ENCODE results near the gene CTDSPL2.
A peak's percentile ranks its signal among the peaks of the same experiment; 100 is the strongest.
"Not testable (repeated sequence)": the region's sequence is repeated elsewhere in the genome, so short reads cannot be mapped to it uniquely, and the experiment has no call there.

CTDSPL2 gene

GRCh38 chr15:44471885-44472455 is 44.5 kb downstream of the CTDSPL2 start:
- H3K4me3 ChIP-seq: no peak overlapping the region
- no peak overlapping the region for H3K27ac ChIP-seq

- H3K4me3 ChIP-seq: no peak overlapping the region
- no peak overlapping the region for H3K27ac ChIP-seq
Observed at GRCh38 chr15:44479343-44479742, 51.9 kb downstream of the CTDSPL2 start.

GRCh38 chr15:44482090-44482489 is 54.7 kb downstream of the CTDSPL2 start:
- Histone ChIP-seq H3K27ac (no peak overlapping the region), H3K4me3 (no peak overlapping the region)

GRCh38 chr15:44485880-44486279 is 58.5 kb downstream of the CTDSPL2 start:
- no peak overlapping the region for H3K27ac ChIP-seq
- no peak overlapping the region for H3K4me3 ChIP-seq

GRCh38 chr15:44489464-44489863 is 62.0 kb downstream of the CTDSPL2 start:
- Histone ChIP-seq H3K4me3 (no peak overlapping the region), H3K27ac (no peak overlapping the region)

- no peak overlapping the region for H3K4me3 ChIP-seq
- H3K27ac ChIP-seq: no peak overlapping the region
Observed at GRCh38 chr15:44490622-44491021, 63.2 kb downstream of the CTDSPL2 start.

- H3K4me3 ChIP-seq: no peak overlapping the region
- H3K27ac ChIP-seq: no peak overlapping the region
Observed at GRCh38 chr15:44492040-44492439, 64.6 kb downstream of the CTDSPL2 start.

GRCh38 chr15:44492672-44493071 is 65.2 kb downstream of the CTDSPL2 start:
- no peak overlapping the region for H3K27ac ChIP-seq
- H3K4me3 ChIP-seq: no peak overlapping the region

- H3K4me3 ChIP-seq: no peak overlapping the region
- H3K27ac ChIP-seq: no peak overlapping the region
Observed at GRCh38 chr15:44495562-44495961, 68.1 kb downstream of the CTDSPL2 start.

GRCh38 chr15:44500555-44500954 is 73.1 kb downstream of the CTDSPL2 start:
- Histone ChIP-seq H3K27ac (no peak overlapping the region), H3K4me3 (no peak overlapping the region)

- H3K4me3 ChIP-seq: no peak overlapping the region
- H3K27ac ChIP-seq: no peak overlapping the region
Observed at GRCh38 chr15:44501768-44502366, 74.4 kb downstream of the CTDSPL2 start.

- H3K27ac ChIP-seq: no peak overlapping the region
- H3K4me3 ChIP-seq: no peak overlapping the region
Observed at GRCh38 chr15:44516436-44516835, 89.0 kb downstream of the CTDSPL2 start.

GRCh38 chr15:44519537-44519936 is 92.1 kb downstream of the CTDSPL2 start:
- no peak overlapping the region for H3K4me3 ChIP-seq
- no peak overlapping the region for H3K27ac ChIP-seq

- Histone ChIP-seq H3K27ac (no peak overlapping the region), H3K4me3 (no peak overlapping the region)
Observed at GRCh38 chr15:44525018-44525417, 97.6 kb downstream of the CTDSPL2 start.

GRCh38 chr15:44527241-44527640 is 99.8 kb downstream of the CTDSPL2 start:
- Histone ChIP-seq H3K27ac (no peak overlapping the region), H3K4me3 (no peak overlapping the region)

- H3K27ac ChIP-seq: peak overlapping the region in 1 of 21 experiments; percentile 11
Observed at GRCh38 chr15:44529864-44530604, 102.6 kb downstream of the CTDSPL2 start.

GRCh38 chr15:44530653-44531052 is 103.2 kb downstream of the CTDSPL2 start:
- Histone ChIP-seq H3K4me3 (no peak overlapping the region), H3K27ac (peak overlapping the region in 1 of 21 experiments; percentile 11)

More at GRCh38 chr15:44529864-44530604, 102.6 kb downstream of the CTDSPL2 start:
- no peak overlapping the region for H3K4me3 ChIP-seq

GRCh38 chr15:44532275-44532674 is 104.8 kb downstream of the CTDSPL2 start:
- not testable (repeated sequence) for H3K4me3 ChIP-seq, H3K27ac ChIP-seq

GRCh38 chr15:44532689-44533088 is 105.3 kb downstream of the CTDSPL2 start:
- Histone ChIP-seq H3K4me3 (no peak overlapping the region), H3K27ac (no peak overlapping the region)

- Histone ChIP-seq H3K4me3 (no peak overlapping the region), H3K27ac (no peak overlapping the region)
Observed at GRCh38 chr15:44535092-44535491, 107.7 kb downstream of the CTDSPL2 start.
